ENCODE data around the gene OR10A3.

Gene OR10A3

DNA sequence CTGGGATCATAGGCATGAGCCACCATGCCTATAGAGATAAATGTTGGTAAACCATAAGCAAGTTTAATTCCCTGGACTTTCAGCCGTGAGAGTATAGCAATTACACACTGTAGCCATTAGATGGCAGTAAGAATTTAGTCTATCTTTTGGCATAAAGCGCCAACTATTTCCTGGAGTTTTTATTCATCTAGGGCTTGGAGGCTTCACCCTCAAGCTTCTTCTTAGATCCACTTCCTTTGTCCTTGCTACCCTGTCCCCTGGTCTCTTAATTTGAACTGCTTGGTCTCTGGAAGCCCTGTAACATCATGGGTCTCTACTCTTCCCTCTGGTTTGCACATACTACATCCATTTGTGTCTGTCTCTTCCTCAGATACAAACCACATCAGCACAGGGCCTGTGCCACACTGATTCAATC lies 48.7 kb downstream of the OR10A3 start:
- DNase-seq (ENCODE audit: low read depth): peak; percentile 56

DNA sequence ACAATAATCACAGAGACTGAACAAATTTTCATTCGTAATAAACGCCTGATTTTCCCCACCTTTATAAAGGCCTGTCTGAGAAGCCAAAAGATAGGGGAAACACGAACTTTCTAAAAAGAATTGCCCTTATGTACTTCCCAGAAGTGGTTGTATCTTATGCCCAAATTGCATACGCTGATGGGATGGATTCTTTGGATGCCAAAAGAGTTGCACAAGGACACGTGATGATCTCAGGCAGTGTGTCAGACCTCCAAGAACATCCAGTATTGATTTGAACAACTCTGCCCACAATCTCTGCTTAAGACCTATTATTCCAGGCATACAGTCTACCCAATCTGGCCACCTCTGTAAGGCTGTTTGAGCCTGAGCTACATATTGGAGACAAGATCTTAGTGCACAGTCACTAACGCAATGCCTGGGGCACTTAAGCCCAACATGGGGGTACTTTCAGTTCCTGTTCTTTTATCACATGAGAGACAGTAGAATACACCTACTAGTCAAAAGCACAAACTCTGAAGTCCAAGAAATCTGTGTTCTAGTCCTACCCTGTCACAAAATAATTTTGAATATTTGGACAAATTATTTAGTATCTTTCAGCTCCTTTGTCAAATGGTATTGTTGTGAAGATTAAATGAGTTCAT lies 49.3 kb downstream of the OR10A3 start:
- peak; percentile 88 for DNase-seq (ENCODE audit: low read depth)

DNA sequence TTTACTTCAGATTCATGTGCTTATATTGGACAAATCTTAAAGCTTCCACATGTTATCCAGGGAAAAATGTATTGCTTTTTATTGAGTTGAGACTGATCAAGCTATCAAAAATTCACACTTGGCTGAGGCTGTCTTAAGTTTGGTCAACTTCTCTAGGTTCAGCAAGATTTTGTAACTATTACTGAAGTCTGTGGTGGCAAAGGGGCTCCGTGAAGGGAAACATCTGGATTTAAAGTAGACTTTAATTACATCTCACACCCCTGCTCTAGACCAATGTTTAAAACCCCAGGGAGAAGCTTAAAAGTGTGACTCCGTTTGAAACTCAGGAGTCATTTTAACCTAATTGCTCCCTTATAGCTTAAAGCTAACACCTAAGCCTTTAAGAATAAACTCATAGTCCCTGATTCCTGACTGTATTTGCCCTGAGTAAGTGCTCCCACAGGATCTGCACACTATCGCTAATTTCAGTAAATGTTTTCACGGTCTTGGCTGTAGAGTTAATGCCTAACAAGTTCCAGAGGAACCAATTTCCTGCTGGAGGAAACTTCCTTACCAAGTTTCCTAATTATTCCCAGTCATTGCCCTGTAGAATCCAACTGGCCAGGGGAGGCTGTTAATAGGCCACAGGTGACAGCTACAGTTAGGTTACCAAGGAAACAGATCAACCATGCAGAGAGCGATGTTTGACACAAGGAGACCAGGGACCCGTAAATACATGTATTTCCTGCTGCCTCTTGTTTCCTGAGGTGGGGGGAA lies 50.9 kb downstream of the OR10A3 start:
- DNase-seq (ENCODE audit: low read depth): no peak

DNA sequence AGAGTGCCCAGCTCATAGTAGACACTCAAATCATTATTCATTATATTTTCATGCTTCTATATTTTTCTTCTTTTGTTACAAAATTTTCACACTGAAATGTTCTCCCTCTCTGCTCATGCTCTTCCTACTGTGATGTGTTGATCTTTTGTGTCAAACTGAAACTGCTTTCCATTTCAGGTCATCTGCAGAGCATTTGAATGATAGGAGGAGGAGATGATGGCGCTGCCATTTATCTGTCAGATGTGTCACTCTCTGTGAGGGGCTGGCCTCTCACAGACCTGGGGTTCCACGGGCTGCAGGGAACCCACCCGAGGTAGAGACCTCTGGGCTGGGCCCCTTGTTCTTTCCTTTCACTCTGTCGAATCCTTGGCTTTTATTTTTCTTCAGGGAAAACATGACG lies 51.5 kb downstream of the OR10A3 start:
- DNase-seq (ENCODE audit: low read depth): no peak
